ENCODE data around the gene ADSL.

ADSL gene

DNA sequence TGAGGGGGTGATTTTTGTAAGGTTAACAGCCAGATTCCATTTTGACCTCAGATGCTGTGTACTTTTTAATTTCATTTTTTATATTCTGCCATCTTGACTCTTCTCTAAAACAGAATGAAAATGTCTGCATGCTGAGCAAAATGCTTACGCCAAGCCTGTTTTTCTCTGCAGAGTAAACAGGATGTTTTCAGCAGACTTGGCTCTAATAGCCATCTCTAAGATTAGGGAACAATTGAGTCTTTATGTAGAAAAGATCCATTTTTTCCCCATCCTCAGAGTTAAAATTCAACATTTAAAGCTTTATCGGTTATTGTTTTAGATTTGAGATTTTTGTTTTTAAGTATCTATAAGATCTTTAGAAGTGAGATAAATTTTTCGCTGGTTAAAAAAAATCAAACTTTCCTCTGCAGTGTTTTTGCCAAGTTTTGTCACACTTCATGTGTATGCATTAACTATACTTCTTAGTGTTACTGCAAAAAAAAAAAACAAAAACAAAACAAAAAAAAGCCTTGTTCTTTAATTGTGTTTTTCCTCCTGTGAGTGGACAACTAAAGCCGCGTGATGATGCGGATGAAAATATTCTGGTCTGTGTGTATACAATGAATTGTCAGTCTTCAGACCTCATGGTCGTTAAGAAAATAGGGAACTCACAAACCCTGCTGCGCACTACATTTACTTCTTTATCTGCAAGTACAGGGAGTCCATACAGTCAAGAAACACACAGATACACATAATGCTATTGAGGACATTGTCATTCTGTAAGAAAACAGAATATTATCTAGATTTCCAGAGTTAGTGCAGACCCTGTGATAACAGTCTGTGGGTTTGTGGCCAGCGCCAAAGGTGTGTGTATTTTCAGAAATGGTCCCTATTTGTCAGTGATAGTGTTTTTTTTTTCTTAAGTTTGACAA lies 17.5 kb upstream of the ADSL start:
- DNase-seq (ENCODE audit: low read depth) = no peak

DNA sequence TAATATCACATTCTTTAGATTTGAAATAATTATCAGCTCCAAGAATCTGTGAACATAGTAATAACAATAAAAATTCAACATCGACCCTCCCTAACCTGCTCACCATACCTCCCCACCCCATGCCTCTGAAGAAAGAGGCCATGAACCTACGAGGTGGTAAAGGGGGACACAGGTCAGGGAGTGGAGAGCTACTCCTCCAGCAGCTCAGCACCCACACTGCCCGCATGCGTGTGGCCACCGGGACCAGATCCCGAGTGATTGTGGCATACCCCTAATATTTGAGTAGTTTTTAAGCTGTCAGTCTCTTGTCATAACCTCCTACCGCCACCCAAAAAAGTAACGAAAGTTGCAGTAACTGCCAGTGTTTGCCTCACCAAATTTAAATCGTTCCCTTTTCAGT lies 16.8 kb upstream of the ADSL start:
- no peak for DNase-seq (ENCODE audit: low read depth)

DNA sequence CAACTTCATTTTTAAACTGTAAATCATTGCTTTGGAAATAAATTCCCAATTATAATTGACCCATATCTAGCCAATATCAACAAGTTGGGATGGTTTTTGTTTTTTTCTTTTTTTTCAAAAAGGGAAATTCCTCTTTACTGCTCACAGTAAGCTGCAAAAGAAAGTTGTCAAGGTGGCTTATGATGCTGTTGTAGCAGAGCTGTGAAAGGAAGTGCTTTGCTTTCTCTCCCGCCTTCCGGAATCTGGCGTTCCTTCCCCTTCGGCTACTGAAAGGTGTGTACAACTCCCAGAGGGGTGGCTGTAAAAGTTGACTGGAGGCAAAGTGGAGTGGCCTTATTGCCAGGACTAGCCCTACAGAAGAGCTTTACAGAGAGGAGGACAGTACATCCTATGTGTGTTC lies 16.2 kb upstream of the ADSL start:
- DNase-seq (ENCODE audit: low read depth) = no peak

DNA sequence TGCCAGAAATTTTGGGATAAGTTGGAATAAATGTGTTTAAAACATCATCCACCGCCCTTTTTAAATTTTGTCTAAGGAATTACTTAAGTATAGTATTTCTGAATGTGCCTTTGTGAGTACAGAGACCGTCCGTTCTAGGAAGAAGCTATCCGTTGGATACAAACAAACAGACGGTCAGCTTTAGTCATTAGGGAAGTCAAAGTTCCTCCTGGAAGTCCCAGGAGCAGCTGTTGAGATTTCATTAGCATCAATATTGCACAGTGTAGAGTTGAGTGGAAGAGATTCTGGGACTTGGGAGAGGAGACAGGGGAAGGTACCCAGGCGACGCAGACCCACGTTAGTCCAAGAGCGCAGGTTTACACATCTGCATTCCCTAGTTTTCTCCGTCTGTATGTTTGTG lies 15.7 kb upstream of the ADSL start:
- no peak for DNase-seq (ENCODE audit: low read depth)

DNA sequence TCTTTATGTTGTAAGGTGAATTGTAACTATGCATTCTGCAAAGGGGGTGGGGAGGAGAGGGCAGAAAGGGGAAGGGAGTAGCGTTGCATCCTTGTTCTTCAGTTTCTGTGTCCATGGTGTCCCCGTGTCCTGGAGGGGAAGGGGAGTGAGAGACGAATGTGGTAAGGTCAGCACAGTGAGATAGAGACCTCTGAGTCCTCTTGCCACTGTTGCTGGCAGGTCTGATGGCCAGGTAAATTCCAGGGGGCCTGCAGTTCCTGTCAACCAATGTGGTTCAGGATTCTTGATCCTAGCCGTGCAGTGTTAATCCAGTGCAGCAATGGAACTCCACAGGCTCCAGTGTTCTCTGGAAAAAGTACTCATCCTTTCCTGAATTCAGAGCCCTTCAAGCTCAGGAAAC lies 14.6 kb upstream of the ADSL start:
- no peak for DNase-seq (ENCODE audit: low read depth)

DNA sequence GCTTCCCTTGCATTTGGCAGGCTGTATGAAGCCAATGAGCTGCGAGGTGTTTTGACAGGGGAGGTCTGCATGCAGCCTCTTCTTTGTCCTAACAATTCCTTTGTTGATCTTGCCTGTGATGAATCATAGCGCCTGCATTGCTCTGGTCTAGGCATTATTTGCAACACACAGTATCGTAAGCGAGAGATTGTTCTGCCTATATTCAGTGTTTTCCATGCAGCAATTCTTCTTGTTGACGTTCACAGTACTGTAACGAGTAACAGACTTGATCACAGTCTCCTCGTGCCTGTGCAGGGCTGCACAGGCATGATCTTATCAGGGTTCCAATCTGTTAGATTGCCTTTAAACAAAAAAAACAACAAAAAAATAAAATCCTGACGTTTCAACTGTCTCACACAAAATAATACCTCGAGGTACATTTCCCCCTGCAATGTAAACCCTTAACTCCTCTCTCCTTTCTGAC lies 13.9 kb upstream of the ADSL start:
- DNase-seq (ENCODE audit: low read depth) = no peak

DNA sequence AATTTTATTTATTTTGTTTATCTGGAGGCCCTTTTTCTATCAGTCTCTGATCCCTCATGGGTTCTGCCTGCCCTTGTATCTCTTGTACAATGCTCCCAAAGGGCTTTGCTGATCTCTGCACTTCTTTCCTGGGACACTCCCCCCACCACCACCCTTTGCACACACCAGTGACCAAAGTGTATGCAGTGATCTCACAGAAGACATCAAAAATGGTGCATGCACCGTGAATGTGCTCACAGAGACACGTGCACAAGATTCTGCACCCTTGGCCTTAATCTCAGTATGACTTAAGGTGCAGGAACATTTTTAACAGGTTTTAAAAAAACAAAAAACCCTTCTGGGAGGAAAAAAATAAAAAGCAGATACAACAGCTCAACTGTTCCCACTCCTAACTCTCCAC lies 12.2 kb upstream of the ADSL start:
- DNase-seq (ENCODE audit: low read depth) = no peak

DNA sequence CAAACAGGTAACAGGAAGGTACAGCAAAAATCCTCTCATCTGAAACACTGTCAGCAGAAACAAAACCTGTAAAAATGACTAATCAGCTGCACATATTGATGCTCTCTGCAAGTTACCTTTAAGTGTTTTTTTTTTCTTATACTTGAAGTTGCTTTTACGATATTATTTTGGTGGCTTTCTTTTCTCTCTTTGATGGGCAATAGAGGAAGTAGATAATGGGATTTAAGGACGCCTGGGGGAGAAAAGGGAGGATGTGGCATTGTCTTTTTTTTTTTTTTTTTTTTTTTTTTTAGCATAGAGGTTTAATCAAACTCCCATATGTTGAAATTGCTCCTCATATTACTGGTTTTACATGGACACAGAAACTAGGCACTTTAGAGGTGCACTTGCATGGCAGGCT lies 11.4 kb upstream of the ADSL start:
- no peak for DNase-seq (ENCODE audit: low read depth)

DNA sequence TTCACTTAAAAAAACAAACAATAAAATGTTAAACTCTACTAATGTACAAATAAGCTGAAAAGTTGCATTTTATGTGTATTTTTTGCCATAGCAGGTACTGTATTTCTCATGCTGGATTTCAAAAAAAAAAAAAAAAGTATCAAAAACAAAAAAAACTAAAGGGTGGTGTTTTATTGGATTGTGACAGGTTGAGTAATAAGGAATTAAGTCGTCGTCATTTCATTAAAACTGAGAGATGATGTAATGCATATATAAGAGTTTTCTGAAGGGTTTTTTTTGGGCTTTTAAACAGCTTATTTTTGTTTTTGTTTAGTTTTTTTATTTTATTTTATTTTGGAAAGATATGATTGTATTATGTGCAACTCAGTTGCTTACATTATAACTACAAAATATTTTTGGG lies 10.9 kb upstream of the ADSL start:
- no peak for DNase-seq (ENCODE audit: low read depth)

DNA sequence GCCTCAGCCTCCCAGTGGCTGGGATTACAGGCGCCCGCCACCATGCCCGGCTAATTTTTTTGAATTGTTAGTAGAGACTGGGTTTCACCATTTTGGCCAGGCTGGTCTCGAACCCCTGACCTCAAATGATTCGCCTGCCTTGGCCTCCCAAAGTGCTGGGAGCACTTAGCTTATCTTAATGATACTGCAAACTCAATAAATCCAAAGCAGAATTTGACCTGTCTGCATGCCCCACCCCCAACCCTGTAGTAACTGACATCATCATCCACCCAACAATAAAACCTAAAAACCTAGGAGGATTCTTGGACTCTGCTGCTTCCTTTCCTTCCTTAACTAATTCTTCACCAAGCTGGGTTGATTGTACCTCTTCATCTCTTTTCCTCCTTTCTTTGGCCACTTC lies 6.3 kb upstream of the ADSL start:
- no peak for DNase-seq (ENCODE audit: low read depth)

DNA sequence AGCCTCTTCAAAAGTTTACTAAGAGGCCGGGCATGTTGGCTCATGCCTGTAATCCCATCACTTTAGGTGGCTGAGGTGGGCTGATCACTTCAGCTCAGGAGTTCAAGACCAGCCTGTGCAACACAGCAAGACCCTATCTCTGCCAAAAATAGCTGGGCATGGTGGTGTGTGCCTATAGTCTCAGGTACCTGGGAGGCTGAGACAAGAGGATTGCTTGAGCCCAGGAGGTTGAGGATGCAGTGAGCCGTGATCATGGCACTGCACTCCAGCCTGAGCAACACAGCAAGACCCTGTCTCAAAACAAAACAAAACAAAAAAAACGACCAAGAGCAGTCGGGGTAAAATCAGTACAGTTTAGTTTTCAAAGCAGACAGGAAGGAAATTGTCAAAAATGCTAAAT lies 4.7 kb upstream of the ADSL start:
- DNase-seq (ENCODE audit: low read depth) = no peak

DNA sequence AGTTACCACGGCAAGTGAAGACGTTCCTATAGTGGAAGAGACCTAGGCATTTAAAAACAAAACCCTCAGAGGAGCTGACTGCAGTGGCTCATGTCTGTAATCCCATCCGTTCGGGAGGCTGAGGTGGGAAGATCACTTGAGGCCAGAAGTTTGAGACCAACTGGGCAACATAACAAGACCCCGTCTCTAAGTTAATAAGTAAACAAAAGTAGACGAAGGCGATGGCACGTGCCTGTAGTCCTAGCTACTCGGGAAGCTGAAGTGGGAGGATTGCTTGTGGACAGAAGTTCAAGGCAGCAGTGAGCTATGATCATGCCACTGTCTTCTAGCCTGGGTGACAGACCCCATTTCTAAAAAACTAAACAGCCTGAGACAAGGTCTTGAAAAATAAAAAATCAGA lies 3.8 kb upstream of the ADSL start:
- no peak for DNase-seq (ENCODE audit: low read depth)

DNA sequence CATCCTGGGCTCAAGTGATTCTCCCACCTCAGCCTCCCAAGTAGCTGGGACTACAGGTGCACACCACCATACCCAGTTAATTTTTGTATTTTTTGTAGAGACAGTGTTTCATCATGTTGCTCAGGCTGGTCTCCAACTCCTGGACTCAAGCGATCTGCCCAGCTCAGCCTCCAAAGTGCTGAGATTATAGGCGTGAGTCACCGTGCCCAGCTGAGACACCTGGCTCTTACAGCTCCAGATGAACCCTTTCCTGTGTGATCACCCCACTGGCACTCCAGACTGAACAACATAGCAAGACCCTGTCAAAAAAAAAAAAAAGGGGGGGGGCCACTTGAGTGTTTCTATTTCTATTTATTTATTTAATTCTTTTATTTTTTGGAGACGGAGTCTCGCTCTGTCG lies 1.0 kb upstream of the ADSL start:
- DNase-seq (ENCODE audit: low read depth) = no peak

DNA sequence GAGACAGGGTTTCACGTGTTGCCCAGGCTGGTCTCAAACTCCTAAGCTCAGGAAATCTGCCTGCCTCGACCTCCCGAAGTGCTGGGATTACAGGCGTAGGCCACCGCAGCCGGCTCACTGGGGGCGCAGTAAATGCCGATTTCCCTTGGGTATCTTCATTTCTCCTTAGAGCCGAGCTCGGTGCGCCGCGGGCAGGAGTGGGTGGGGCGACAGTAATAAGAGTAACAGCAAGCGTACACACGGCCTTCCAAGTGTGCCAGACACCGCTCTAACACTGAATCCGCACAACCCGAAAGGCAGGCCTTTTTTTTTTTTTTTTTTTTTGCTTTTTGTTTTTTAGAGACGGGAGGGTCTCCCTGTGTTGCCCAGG lies 500 bp upstream of the ADSL start:
- DNase-seq (ENCODE audit: low read depth) = no peak

DNA sequence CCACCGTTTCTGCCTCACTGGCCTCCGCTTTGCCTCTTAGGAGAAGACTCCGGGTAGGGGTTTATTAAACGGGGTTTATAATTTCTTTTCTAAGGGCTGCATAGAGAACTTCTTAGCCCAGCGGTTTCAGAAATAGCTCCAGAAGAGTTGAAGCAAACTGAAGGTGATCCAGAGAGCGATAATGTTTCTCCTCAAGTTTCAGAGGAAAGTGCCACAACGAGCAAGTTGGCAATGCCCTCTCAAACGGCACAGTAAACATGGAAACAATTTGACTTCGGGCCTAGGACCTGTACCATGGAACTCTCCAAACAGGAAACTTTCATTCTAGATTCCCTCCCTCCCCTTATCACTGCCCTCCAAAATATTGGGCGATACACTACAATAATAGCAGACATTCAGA lies 1.0 kb downstream of the ADSL start:
- DNase-seq (ENCODE audit: low read depth) = no peak

DNA sequence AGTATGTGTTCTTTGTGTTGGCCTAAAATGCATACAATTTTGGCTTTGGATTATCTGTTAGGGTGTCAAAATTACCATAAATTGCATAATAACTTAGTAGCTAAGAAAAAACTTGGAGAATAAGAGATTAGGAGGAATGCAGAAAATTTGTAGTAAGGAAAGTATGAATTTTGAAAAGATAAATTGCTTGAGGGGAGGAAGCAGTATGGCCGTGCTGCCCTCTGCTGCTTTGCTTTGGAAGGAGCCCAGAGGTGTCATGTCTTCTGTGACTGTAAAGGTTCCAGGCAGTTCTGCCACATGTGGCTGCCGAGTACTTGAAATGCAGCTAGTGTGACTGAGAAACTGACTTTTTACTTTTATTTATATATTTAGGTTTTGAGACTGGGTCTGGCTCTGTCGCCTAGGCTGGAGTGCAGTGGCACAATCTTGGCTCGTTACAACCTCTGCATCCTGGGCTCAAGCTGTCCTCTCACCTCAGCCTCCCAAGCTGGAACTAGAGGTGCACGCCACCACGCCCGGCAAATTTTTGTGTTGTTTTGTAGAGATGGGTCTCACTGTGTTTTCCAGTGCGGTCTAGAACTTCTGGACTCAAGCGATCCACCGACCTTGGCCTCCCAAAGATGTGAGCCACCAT lies 1.8 kb downstream of the ADSL start:
- peak; percentile 60 for DNase-seq (ENCODE audit: low read depth)

DNA sequence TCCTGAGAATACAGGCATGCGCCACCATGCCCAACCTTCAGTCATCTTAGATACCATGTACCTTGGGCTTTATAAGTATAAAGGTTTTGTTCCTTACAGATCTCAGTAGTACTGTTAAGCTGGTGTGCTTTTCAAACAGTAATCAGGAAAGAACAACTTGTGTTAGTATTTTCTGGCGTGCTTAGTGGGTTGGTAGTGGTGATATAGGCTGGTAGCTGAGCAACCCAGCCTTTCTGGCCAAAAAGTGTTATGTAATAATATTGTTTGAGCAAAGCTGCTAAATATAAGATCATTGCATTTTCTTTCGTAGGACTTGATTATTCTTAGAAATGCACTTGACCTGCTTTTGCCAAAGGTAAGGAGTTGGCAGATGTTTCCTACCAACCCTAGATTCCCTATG lies 6.5 kb downstream of the ADSL start:
- DNase-seq (ENCODE audit: low read depth) = no peak

DNA sequence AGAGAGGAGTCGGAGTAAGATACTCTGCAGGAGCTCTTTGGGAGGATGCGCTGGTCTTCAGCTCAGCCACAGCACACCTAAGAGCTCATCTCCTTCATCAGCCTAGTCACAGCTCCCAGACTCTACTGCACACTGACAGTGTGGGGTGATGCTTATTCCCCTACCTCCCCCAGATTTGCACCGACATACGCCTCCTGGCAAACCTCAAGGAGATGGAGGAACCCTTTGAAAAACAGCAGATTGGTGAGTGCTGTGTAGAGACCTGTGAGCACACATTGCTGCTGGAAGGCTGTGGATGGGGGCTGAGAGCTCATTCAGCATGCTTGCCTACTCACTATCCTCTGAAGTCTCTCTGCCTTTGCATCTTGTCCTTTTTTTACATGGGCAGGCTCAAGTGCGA lies 14.8 kb downstream of the ADSL start:
- no peak for DNase-seq (ENCODE audit: low read depth)

DNA sequence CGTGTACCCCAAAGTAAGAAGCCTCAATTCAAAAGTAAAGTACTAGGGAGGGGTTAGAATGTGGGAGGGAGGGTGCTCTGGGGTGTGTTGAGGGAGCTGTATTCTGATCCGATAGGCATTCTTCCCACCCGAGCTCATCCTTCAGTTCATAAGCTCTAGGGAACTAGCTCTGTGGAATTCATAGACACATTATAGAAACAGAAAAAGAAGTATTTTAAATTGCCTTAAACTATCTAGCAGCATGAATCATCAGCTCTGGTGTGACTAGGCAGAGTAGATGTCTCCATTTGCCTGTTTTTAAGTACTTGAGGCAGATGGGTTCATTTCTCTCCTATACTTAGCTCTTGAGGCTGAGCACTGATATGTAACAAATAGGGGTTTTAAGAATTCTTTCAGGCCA lies 16.8 kb downstream of the ADSL start:
- DNase-seq (ENCODE audit: low read depth) = no peak

DNA sequence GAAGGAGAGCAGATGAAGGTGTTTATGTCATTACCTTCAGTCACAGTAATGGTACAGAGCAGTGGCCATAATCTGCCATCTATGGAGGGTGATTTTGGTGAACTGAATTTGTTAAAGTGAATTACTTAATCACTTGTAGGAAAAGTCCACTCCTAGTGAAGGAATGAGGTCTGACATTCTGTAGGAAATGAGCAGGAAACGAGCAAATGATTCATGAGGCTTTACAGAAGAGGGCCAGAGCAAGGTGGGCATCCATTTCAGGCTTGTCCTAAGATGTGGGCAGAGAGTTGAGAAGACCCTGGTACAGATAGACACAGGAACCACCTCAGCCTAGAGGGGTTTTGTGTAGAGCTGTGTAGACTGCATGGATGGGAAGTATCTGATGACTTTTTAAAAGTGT lies 18.1 kb downstream of the ADSL start:
- DNase-seq (ENCODE audit: low read depth) = no peak

DNA sequence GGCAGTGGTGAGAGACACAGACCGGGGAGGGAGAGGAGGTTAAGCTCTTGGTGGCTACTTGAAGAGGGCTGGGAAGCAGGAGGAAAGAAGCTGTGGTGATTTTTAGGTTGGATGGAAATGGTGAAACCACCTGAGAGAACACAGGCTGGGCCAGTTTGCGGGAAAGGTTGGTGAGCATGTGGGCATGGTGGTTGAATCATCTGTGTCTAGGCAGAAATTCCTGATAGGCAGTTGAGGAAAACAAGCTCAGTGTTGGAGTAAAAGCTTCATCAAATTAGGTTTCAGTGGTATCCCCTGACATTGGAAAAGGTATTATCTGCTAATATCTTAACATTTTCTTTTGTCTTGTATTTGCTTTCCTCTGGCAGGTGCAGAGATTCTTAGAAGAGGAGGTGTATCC lies 19.8 kb downstream of the ADSL start:
- no peak for DNase-seq (ENCODE audit: low read depth)

DNA sequence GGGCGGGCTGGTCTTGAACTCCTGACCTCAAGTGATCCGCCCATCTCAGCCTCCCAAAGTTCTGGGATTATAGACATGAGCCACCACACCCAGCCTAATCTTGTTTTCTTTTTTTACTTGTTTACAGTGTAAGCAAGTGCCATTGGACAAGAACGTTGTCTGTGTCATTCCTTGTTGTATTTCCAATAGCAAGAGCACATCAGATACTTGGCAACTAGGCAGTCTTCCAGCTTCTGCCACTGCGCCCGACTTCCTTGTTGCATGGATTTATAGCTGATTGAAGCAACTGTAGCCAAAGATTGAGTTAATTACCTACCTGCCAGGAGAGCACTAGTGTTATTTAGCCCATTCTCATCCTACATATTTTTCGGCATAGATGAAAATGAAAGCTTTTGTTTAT lies 21.0 kb downstream of the ADSL start:
- DNase-seq (ENCODE audit: low read depth) = no peak

DNA sequence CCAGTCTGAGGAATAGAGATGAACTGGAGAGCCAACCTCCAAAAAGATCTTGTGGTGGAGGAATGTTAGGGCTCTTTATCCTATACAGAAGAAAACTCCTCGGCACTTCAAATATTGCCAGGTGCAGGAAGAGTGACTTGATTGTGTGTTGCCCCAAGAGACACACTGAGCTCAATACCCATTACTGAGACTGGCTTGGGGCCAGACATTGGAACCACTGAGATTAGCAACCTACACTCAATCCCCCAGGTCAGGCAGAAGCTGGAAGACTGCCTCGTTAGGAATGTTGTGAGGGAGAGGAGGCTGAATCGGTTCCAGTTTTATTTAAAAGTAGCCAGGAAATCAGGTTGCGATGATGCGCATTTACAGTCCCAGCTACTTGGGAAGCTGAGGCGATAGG lies 21.7 kb downstream of the ADSL start:
- no peak for DNase-seq (ENCODE audit: low read depth)

DNA sequence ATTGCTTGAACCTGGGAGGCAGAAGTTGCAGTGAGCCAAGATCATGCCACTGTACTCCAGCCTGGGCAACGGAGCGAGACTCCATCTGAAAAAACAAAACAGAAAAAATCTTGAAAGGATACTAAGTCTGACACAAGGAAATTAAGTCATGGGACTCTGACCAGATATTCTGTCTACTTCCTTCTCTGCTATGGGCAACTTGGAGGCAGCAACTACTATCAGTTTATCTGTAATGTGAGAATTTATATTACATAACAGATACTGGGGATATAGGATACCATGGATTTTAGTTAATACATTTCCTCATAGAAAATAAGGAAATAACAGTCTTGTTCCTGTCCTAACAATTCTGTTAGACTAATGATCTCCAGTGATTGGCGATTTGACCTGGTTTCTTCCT lies 22.5 kb downstream of the ADSL start:
- no peak for DNase-seq (ENCODE audit: low read depth)

All from stimulated activated CD8-positive, alpha-beta memory T cell treated with anti-CD3 and anti-CD28 coated beads, Interleukin-12 subunit alpha, Interleukin-12 subunit beta, amount 100 ng/mL, for 1 hour (primary cell).